PFSK-1 (cell line): ENCODE measurements around the gene FZD7.

Experiments
- FOXP2 ChIP-seq: optimal IDR thresholded peaks from 2 replicates; pipeline ENCODE3; 2011; ENCODE audit warnings: borderline replicate concordance, control low read depth, inconsistent platforms; ENCODE audit not compliant: insufficient read depth; ENCODE audit errors: extremely low read length, extremely low read depth
- POLR2AphosphoS5 ChIP-seq: IDR thresholded peaks from 2 replicates; pipeline ENCODE4 v1.6.1; 2012; ENCODE audit warnings: low read depth, mild to moderate bottlenecking, control low read depth, low read length, moderate library complexity
- REST ChIP-seq, 2 experiments: IDR thresholded peaks; 2 replicates each; pipeline versions ENCODE4 v1.6.1 to v1.8.0; 2011 to 2012; ENCODE audit warnings: low read depth in 2 of 2, low read length in 2 of 2, control low read depth in 1 of 2, inconsistent platforms in 1 of 2, mild to moderate bottlenecking in 1 of 2, moderate library complexity in 1 of 2; ENCODE audit not compliant: insufficient read depth in 1 of 2
- SIN3A ChIP-seq: IDR thresholded peaks from 2 replicates; pipeline ENCODE4 v1.6.1; 2012; ENCODE audit warnings: mild to moderate bottlenecking, low read length, moderate library complexity, borderline replicate concordance; ENCODE audit not compliant: insufficient read depth
- TAF1 ChIP-seq: IDR thresholded peaks from 2 replicates; pipeline ENCODE4 v1.6.1; 2012; ENCODE audit warnings: low read length, control low read depth, borderline replicate concordance; ENCODE audit not compliant: insufficient read depth

- TF ChIP-seq POLR2AphosphoS5: no peak
- TF ChIP-seq SIN3A: no peak
- TF ChIP-seq REST (IDR thresholded peaks at IDR 0.05; ENCODE audit: insufficient read depth in 1 of 2, low read depth in 2 of 2, low read length in 2 of 2): no peak
- no peak for TF ChIP-seq FOXP2
- no peak for TF ChIP-seq TAF1
Observed at GRCh38 chr2:202009019-202009481, 24.6 kb upstream of the FZD7 start.
